ENCODE data around the gene RND2. TPM values are rescaled to one million over a fixed set of nuclear protein-coding genes. Genes with fewer than 3 reads are reported as not detected.

The RND2 gene
- total and polyA plus RNA-seq, 9 of the 15 experiments (the other 6 are each of a cell fraction or from before 2014, with no cell fraction given) = 0.15 to 1.9 (median 0.98) TPM

GRCh38 chr17:42997984-42998938 lies 26.8 kb upstream of the RND2 start, which contains the start of gene RPL27 (continued):
- no peak for TF ChIP-seq CEBPZ (IDR thresholded peaks at IDR 0.05; ENCODE audit: borderline replicate concordance, low read depth, low read length)
- TF ChIP-seq UBTF (IDR thresholded peaks at IDR 0.05; ENCODE audit: borderline replicate concordance in 1 of 2, low read depth in 2 of 2, low read length in 2 of 2) = peak in 1 of 2 experiments; percentile 86; a peak in 2 of 4 replicates
- TF ChIP-seq NR1H2 (CRISPR knock-in tag; IDR thresholded peaks at IDR 0.05) = no peak
- 0 out of 2 replicates have a peak, but pooled peaks have one; percentile 34 for TF ChIP-seq ELF4 (CRISPR knock-in tag; IDR thresholded peaks at IDR 0.05)
- TF ChIP-seq FOXK2 (conservative IDR thresholded peaks at IDR 0.05 in 1 of 2, IDR thresholded peaks at IDR 0.05 in 1 of 2; ENCODE audit: low read depth in 2 of 2) = peak; percentile 96 to 98
- TF ChIP-seq CC2D1A (IDR thresholded peaks at IDR 0.05) = no peak
- peak; percentile 96 for TF ChIP-seq BHLHE40 (IDR thresholded peaks at IDR 0.05; ENCODE audit: low read length)
- no peak for TF ChIP-seq HOMEZ (CRISPR knock-in tag; IDR thresholded peaks at IDR 0.05)
- TF ChIP-seq XRCC4 (IDR thresholded peaks at IDR 0.05; ENCODE audit: extremely low read depth, insufficient read depth, insufficient read length) = no peak
- TF ChIP-seq TAF1 (IDR thresholded peaks at IDR 0.05; ENCODE audit: control insufficient read depth, extremely low read depth, insufficient read depth, low read length, severe bottlenecking) = peak; percentile 94
- no peak for TF ChIP-seq SETDB1 (IDR thresholded peaks at IDR 0.05; ENCODE audit: low read length)
- no peak for TF ChIP-seq TCF7L2 (IDR thresholded peaks at IDR 0.05; ENCODE audit: low read depth, low read length)
- TF ChIP-seq HDAC6 (IDR thresholded peaks at IDR 0.05; ENCODE audit: low read depth, low read length) = no peak
- no peak for TF ChIP-seq NCOA2 (IDR thresholded peaks at IDR 0.05; ENCODE audit: partially characterized antibody in 2 of 2)
- TF ChIP-seq MTF1 (CRISPR knock-in tag; IDR thresholded peaks at IDR 0.05; ENCODE audit: borderline replicate concordance) = no peak
- TF ChIP-seq ZNF699 (CRISPR knock-in tag; IDR thresholded peaks at IDR 0.05; ENCODE audit: insufficient replicate concordance) = no peak
- TF ChIP-seq ETS1 (conservative IDR thresholded peaks at IDR 0.05; ENCODE audit: control insufficient read depth, low read depth, low read length) = peak; percentile 96

All from K562 (cell line).